OCI-LY7 (cell line): Measurements from ENCODE around the gene FMNL3.

Experiments used
- CTCF ChIP-seq: fragments of 200-600 bp; sonication (generic); conservative IDR thresholded peaks from 2 replicates; pipeline ENCODE4 v1.5.1; 2014; ENCODE audit warnings: mild to moderate bottlenecking, antibody characterized with exemption, low read length, moderate library complexity, mixed read lengths
- EZH2phosphoT487 ChIP-seq: fragments of 200-600 bp; sonication (generic); IDR thresholded peaks from 2 replicates; pipeline ENCODE4 v1.6.1; 2018; ENCODE audit warnings: low read depth, borderline replicate concordance, mild to moderate bottlenecking, mixed run types, antibody characterized with exemption, low read length, moderate library complexity, mixed read lengths

- no peak for TF ChIP-seq CTCF
- TF ChIP-seq EZH2phosphoT487, result no peak
These were observed 95.0 kb downstream of the FMNL3 start for GRCh38 chr12:49612210-49612609.
